ENCODE results near the gene ACADVL.

- TF ChIP-seq CTCF (IDR thresholded peaks at IDR 0.05; ENCODE audit: insufficient read depth, low read depth, low read length) (no peak), EZH2 (IDR thresholded peaks at IDR 0.05; ENCODE audit: insufficient read depth, low read length) (no peak)
Measured at GRCh38 chr17:7249830-7250229, 30.1 kb downstream of the ACADVL start.

All from astrocyte (in vitro differentiated cells and primary cell).